HPDE6-E6E7 (cell line): ENCODE data around the gene SCAMP1.
"Not testable (repeated sequence)": the region's sequence is repeated elsewhere in the genome, so short reads cannot be mapped to it uniquely, and the experiment has no call there.

Source experiments
- DNase-seq: peaks from one replicate; pipeline ENCODE4 v3.0.0; 2011; ENCODE audit warnings: missing footprints; ENCODE audit errors: extremely low spot score

SCAMP1 gene

GRCh38 chr5:78360924-78361630 is 660 bp downstream of the SCAMP1 start:
- peak; percentile 40 for DNase-seq

GRCh38 chr5:78361631-78361993 is 1.2 kb downstream of the SCAMP1 start:
- no peak for DNase-seq

DNA sequence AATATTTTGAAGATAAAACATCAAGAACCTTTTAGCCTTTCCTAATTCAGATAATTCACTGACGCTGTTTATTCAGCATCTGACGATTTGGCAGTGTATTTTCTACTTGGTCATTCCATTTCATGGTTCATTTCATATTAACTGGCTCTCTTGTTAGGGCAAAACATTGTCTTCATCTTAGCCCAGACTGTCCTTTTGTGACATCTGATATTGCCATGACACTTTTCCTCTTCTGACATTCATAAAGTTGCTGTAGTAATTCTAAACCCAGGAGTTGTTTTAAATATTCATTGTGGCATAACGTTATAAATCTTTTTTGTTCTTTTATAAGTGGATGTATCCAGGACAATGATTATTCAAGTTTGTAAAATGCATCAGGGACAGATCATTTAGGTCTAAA is 1.8 kb downstream of the SCAMP1 start:
- DNase-seq, result no peak

GRCh38 chr5:78364005-78364404 is 3.6 kb downstream of the SCAMP1 start:
- no peak for DNase-seq

GRCh38 chr5:78367318-78367991 is 7.0 kb downstream of the SCAMP1 start:
- no peak for DNase-seq

DNA sequence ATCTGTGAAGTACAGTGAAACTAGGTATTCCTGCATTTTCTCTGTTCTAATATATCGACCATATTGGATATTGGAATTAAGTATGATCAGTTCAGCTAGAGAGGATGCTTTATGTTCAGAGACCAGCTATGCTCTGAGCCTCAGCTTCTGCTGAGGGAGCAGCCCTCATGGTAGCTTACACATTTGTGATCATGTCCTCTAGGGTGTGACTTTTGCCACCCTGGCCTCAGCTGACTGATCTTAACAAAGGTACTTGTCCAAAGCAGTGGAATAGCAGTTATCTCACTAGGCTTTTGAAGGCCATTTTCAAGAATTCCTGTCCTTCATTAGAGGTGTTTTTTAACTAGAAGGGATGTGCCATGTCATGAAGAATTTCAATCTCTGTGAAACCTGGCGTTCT is 9.3 kb downstream of the SCAMP1 start:
- DNase-seq, result no peak

DNA sequence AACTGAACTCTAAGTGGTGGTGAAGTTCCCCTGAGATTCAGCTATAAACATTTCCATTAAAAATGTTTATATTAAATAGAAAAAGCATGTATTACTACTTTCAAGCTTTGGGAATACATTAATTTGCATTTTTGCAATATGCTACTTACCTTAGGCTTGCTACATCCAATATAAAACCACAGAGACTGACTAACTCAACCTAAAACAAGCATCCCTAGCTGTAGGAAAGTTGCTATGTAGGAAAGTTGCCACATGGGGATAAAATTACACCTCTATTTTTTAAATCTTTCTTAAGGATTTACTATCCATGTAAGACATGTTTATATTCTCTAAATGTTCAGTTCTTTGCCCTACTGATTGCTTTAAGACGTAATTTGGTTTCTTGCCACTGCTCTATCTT is 12.8 kb downstream of the SCAMP1 start:
- no peak for DNase-seq

DNA sequence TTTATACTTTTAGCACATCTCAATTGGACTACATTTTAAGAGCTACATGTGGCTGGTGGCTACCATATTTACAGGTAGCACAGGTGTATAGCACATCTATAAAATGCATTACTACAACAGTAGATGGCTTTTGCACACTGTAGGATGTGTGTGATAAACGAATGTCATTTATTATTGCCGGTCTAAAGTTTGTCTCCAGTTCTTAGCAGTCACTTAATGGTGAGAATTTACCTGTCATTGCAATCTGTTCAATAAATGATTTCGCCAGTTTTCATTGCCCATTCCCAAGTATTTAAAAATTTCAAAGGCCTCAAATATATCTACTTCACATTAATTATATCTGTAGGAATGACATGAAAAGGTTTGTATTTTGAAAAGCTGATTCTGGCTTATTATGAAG is 15.9 kb downstream of the SCAMP1 start:
- DNase-seq, result no peak

GRCh38 chr5:78377056-78377717 is 16.8 kb downstream of the SCAMP1 start:
- no peak for DNase-seq

GRCh38 chr5:78377718-78378105 is 17.3 kb downstream of the SCAMP1 start:
- DNase-seq, result no peak

DNA sequence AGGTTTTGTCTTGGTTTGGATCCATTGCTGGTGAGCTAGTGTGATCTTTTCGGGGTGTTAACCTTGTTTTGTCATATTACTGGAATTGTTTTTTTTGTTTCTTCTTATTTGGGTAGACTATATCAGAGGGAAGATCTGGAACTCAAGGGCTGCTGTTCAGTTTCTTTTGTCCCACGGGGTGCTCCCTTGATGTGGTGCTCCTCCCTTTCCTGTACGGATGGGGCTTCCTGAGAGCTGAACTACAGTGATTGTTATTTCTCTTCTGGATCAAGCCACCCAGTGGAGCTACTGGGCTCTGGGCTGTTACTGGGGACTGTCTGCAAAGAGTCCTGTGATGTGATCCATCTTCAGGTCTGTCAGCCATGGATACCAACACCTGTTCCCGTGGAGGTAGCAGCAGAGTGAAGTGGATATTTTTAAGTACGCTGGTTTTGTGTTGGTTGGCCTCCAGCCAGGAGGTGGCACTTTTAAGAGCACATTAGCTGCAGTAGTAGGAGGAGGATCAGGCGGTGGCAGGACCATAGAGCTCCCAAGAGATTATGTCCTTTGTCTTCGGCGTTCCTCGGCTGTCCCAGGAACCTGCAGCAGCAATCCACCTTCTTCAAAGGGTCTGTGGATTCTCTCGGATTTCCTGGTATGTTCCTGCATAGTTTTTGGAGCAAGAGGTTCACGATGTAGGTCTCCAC is 27.2 kb downstream of the SCAMP1 start:
- no peak for DNase-seq

DNA sequence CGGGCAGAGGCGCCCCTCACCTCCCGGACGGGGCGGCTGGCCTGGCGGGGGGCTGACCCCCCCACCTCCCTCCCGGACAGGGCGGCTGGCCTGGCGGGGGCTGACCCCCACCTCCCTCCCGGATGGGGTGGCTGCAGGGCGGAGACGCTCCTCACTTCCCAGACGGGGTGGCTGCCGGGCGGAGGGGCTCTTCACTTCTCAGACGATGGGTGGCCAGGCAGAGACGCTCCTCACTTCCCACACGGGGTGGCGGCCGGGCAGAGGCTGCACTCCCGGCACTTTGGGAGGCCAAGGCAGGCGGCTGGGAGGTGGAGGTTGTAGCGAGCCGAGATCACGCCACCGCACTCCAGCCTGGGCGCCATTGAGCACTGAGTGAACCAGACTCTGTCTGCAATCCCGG is 30.9 kb downstream of the SCAMP1 start:
- not testable (repeated sequence) for DNase-seq

DNA sequence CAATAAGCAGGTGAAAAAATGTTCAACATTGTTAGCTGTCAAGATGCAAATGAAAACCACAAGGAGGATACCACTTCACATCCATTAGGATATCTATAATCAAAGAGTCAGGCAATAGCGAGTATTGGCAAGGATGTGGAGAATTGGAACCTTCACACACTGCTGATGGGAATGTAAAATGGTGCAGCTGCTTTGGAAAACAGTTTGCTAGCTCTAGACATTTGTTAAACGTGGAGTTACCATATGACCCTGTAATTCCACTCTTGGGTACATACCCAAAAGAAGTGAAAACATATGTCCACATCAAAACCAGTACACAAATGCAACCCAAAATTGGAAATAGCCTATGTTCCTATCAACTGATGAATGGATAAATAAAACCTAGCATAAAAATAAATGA is 37.4 kb downstream of the SCAMP1 start:
- DNase-seq, result no peak

DNA sequence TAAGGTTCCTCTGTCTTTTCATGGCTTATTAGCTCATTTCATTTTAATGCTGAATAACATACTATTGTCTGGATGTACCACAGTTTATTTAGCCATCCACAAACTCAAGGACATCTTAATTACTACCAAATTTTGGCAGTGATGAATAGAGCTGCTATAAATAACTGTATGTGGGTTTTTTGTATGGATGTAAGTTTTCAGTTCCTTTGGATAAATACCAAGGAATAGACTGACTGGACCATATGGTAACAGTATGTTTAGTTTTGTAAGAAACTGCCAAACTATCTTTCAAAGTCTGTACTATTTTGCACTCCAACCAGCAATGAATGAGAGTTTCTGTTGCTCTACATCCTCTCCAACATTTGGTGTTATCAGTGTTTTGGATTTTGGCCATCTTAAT is 38.7 kb downstream of the SCAMP1 start:
- DNase-seq, result no peak

- no peak for DNase-seq
Measured at GRCh38 chr5:78404682-78405293, 44.4 kb downstream of the SCAMP1 start.

DNA sequence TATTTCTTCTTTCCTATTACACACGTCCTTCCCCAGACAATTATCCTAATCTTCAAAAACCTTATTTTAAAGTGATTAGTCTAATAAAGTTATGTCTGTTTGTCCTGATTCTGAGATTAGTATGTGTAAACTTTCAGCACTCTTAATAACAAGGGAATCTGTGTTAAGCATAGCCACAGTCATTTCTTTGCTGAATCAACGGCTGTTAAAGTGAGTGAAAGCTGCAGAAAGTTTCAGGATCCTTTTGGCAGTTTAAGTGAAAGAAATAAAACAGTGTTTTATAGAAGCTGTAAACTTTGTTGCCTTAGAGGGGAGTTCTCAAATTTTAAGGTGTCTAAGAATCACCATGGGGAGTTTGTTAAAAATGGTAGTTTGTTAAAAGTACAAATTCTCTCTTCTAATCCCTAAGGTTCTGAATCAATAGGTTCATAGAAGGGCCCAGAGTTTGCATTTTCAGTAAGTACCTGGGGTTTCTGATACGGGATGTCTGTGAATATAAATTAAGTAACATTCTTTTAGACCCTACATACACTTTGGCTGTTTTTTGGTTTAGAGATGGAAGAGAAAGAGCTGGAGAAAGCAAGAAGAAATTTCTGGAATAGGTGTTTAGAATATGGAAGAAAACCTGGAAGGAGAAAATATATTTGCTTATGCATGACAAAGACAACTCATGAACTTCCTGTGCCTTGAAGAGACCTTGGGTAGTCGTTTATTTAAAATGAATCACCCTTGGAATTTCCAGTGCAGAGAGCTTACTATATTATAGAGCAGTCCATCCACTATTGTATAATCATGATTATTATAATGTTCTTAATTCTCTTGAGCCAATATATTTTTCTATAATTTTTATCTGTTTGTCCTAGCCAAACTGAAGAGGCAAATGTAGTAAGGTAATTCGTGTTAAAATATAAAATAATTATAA is 45.7 kb downstream of the SCAMP1 start:
- peak; percentile 23 for DNase-seq

DNA sequence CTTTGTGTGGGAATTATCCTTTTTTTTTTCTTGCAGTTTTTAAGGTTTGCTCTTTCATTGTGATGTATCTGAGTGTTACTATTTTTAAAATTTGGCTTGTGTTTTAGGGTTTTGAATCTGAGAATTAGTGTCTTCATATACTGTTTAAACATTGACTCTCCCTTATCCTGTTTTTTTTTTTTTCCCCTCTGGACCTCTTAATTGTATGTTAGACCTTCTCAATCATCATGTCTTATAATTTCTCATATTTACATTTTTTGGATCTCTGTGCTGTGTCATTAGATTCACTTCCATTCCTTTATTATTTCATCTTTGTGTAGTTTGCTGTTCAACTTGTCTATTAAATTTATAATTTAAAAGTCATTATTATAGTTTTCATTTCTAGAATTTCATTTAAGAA is 47.0 kb downstream of the SCAMP1 start:
- DNase-seq, result no peak

- no peak for DNase-seq
Measured at GRCh38 chr5:78411586-78411985, 51.2 kb downstream of the SCAMP1 start.

GRCh38 chr5:78416677-78417425 is 56.4 kb downstream of the SCAMP1 start:
- no peak for DNase-seq

GRCh38 chr5:78419396-78419795 is 59.0 kb downstream of the SCAMP1 start:
- no peak for DNase-seq
